Stimulated activated CD4-positive, alpha-beta T cell treated with anti-CD3 and anti-CD28 coated beads, TNF-alpha, amount 100 ng/mL, for 1 hour (primary cell): ENCODE results near the gene RPS2.
A peak's percentile ranks its signal among the peaks of the same experiment; 100 is the strongest.
"Not testable (repeated sequence)": the region's sequence is repeated elsewhere in the genome, so short reads cannot be mapped to it uniquely, and the experiment has no call there.

Source experiments
- DNase-seq, 3 donors: peaks; one replicate each; pipeline ENCODE4 v3.0.0-alpha.2; 2020; ENCODE audit warnings: low read depth in 3 of 3, low spot score in 1 of 3

The RPS2 gene

GRCh38 chr16:1965396-1966001 is 873 bp upstream of the RPS2 start:
- no peak for DNase-seq

- DNase-seq: peak in 1 of 3 donors; percentile 42
Observed at GRCh38 chr16:1963806-1964505, 670 bp downstream of the RPS2 start.

DNA sequence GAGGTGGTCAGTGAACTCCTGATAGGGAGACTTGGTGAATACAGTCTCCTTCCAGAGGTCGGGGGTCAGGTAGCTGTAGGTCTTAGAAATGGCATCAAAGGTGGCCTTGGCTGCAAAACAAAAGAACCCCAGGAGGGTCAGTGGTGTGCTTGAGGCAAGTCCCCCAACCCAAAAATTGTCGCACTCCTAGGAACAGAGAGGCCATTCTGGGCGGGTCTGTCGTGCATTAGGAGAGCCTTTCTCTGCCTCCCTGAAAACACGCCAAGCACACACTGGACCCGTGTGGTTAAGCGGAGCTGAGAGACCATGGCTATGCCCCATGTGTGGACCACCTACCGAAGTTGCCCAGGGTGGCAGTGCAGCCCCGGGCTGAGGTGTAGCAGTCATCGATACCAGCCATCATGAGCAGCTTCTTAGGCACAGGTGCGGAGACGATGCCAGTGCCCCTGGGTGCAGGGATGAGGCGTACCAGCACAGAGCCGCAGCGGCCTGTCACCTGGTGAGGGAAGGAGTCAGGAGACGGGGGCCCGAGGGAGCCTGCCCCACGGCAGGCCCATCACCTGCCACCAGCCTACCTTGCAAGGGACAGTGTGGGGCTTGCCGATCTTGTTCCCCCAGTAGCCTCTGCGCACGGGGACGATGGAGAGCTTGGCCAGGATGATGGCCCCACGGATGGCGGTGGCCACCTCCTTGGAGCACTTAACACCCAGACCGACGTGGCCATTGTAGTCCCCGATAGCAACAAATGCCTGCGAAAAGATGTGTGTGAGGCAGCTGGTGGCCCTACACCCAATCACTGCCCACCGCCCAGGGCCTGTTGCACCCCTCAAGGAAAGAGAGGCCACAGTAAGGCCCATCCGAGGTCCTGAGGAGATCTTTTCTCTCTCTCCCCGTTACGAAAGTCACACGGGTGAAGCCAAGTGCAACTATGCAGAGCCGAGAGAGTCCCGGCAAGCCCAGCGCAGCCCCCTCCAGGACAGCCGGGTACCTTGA is 2.2 kb downstream of the RPS2 start:
- not testable (repeated sequence) for DNase-seq

DNA sequence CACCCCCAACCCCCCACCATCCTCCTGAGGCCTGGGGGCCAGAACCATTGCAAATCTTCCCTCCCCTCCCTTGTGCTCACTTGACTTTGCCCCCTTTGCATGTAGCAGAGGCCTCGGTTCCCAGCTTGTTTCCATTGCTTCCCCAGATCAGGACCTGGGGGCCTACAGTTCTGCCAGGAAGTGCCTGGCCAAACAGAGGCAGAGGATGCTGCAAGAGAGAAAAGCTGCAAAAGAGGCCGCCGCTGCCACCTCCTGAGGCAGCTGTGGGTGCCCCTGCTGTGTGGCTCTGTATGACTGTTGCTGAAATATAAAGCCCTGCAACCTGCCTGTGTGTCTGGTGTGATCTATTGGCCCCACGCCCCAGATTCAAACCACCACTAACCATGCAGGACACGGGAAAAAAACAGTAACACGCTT is 3.0 kb downstream of the RPS2 start:
- no peak for DNase-seq

DNA sequence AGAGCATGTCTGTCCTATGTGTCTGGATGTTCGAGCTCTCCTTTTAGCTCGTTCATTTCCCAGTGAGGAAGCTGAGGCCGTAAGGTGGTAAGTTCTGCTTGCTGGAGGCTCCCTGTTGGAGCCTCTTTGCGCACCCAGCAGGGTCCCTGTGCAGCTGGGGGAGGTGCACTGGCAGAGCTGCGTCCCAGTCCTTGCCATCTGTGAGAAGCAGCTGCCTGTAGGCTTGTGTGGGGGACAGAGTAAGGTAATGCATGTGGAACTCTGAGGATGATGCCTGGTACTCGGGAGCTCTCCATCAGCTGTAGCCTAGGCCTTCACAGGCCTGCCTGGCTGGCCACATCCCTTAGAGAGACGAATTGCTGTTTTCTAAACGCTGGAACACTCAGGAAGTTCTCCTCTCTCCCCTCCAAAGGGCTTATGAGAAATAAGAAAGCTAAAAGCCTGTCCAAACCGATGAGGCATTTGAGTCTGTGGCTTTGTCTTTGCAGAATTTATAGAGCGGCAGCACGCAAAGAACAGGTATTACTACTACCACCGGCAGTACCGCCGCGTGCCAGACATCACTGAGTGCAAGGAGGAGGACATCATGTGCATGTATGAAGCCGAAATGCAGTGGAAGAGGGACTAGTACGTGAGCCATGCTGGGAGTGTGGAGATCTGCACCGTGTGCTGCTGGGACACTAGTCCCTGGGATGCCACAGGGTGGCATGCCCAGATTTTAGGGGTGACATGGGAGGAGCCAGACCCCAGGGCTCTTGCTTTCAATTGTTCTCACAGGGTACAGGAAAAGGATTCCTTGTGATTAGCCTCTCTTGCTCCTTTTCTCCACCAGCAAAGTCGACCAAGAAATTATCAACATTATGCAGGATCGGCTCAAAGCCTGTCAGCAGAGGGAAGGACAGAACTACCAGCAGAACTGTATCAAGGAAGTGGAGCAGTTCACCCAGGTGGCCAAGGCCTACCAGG is 3.7 kb downstream of the RPS2 start:
- peak in 1 of 3 donors; percentile 42 for DNase-seq

GRCh38 chr16:1959269-1960039 is 5.2 kb downstream of the RPS2 start, which contains the start of gene NDUFB10:
NDUFB10 (plus strand) TSS chr16:1959538; CDS start chr16:1959625, 87 bp downstream.
- DNase-seq: peak; percentile 72 to 93 (median 80)

DNA sequence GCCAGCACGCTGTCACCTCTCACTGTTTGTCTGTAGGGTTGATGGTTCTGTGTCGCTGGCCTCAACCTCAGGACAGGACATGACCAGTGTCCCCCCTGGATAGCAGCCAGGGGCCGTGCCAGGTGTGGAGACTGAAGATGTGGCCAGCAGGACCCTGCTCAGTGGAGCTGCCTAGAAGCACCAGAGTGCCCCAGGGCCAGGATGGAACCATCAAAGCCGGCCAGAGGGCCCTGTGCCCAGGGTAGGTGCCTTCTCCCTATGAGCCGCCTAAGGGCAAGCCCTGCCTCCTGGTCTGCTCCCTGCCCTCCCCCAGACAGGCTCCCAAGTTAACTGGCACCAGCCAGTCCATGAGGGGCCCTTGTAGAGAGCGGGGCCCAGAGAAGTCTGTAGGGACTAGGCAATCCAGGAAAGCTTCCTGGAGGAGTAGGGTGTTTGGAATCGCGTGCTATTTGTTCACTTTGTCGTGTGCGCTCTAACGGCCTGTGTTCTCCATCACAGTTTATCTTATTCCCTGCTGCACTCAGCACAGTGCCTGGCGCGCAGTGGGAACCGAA is 5.8 kb downstream of the RPS2 start:
- DNase-seq: no peak

DNA sequence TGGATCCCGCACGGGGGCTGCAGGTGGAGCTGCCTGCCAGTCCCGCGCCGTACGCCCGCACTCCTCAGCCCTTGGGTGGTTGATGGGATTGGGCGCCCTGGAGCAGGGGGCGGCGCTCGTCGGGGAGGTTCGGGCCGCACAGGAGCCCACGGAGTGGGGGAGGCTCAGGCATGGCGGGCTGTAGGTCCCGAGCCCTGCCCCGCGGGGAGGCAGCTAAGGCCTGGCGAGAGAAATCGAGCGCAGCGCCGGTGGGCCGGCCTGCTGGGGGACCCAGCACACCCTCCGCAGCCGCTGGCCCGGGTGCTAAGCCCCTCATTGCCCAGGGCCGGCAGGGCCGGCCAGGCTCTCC is 6.5 kb downstream of the RPS2 start:
- not testable (repeated sequence) for DNase-seq

DNA sequence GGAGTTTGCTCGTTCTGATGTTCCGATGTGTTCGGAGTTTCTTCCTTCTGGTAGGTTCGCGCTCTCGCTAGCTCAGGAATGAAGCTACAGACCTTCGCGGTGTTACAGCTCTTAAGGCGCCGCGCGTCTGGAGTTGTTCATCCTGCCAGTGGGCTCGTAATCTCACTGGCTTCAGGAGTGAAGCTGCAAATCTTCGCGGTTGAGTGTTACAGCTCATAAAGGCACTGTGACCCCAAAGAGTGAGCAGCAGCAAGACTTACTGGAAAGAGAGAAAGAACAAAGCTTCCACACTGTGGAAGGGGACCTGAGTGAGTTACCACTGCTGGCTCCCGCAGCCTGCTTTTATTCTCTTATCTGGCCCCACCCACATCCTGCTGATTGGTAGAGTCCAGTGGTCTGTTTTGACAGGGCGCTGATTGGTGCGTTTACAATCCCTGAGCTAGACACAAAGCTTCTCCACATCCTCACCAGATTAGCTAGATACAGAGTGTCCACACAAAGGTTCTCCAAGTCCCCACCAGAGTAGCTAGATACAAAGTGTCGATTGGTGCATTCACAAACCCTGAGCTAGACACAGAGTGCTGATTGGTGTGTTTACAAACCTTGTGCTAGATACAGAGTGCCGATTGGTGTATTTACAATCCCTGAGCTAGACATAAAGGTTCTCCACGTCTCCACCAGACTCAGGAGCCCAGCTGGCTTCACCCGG is 7.0 kb downstream of the RPS2 start:
- not testable (repeated sequence) for DNase-seq

- DNase-seq: no peak
Observed at GRCh38 chr16:1953734-1954133, 10.9 kb downstream of the RPS2 start.

- DNase-seq: no peak
Observed at GRCh38 chr16:1950559-1950958, 14.1 kb downstream of the RPS2 start.

GRCh38 chr16:1950047-1950446 is 14.6 kb downstream of the RPS2 start:
- DNase-seq: no peak

DNA sequence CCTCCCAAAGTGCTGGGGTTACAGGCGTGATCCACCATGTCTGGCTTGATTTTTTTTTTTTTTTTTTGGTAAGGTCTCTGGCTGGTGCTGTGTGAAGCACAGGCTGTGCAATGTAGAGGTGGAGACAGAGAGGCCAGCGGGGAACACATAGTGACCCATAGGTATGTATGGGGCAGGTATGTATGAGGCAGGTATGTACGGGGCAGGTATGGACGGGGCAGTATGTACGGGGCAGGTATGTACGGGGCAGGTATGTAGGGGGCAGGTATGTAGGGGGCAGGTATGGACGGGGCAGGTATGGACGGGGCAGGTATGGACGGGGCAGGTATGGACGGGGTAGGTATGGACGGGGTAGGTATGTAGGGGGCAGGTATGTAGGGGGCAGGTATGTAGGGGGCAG is 15.1 kb downstream of the RPS2 start:
- DNase-seq: no peak

DNA sequence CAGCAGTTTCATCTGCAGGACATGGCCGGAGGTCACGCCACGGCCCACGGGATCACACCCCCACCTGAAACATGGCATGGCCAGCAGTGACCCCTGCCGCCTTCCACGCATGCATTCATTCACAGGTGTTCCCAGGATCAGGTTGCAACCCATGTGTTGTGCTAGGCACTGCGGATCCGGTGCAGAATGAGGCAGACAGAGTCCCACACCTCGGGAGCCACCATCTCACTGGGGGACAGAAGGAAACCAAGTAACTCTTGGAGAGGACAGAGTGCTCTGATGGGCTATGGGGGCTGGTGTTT is 17.3 kb downstream of the RPS2 start:
- DNase-seq: no peak

GRCh38 chr16:1946495-1947368 is 17.9 kb downstream of the RPS2 start:
- DNase-seq: no peak

- DNase-seq: no peak
Observed at GRCh38 chr16:1945559-1946391, 18.9 kb downstream of the RPS2 start.

- no peak for DNase-seq
Observed at GRCh38 chr16:1944612-1945199, 19.9 kb downstream of the RPS2 start.
